Stomach (tissue), 4 donors: ENCODE measurements around the gene FKBP10.

Source experiments
- EP300 ChIP-seq: sonication (generic); formaldehyde crosslinking; IDR thresholded peaks from one replicate; pipeline ENCODE4 v1.6.1; 2017; ENCODE audit warnings: antibody characterized with exemption
- POLR2A ChIP-seq, 4 donors: fragments of 450-650 bp; IDR thresholded peaks; one replicate each; pipeline ENCODE4 v1.6.1; 2016; ENCODE audit warnings: antibody characterized with exemption in 4 of 4, control low read depth in 2 of 4, mild to moderate bottlenecking in 1 of 4, moderate library complexity in 1 of 4
- TF ChIP-seq, protein P1 (sequence below), 7 experiments: fragments of 450-650 bp in 4 of 7; fragments of 200-600 bp in 3 of 7; sonication (generic) in 3 of 7; IDR thresholded peaks; one replicate each; pipeline ENCODE4 v1.5.1; 2016 to 2019; ENCODE audit warnings: antibody characterized with exemption in 7 of 7, control low read depth in 2 of 7, mild to moderate bottlenecking in 1 of 7

DNA sequence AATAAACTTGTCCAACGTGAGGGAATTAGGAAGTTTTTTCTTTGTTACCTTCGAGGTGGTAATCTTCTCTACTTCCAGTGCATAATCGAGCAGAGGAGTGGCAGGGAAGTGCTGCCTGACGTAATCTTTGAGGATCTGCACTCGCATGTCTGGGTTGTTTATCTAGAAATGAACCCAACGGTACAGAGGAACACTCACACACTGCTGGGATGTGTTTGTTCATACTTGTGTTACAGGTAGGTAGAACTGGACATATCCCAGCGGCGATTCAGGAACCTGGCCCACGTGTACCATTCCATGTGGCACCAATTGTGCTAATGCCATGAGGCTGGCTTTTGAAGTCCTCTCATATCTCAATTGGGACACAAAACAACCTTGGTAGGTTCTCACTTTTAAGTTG lies 56.6 kb downstream of the FKBP10 start:
- TF ChIP-seq, protein P1, sequence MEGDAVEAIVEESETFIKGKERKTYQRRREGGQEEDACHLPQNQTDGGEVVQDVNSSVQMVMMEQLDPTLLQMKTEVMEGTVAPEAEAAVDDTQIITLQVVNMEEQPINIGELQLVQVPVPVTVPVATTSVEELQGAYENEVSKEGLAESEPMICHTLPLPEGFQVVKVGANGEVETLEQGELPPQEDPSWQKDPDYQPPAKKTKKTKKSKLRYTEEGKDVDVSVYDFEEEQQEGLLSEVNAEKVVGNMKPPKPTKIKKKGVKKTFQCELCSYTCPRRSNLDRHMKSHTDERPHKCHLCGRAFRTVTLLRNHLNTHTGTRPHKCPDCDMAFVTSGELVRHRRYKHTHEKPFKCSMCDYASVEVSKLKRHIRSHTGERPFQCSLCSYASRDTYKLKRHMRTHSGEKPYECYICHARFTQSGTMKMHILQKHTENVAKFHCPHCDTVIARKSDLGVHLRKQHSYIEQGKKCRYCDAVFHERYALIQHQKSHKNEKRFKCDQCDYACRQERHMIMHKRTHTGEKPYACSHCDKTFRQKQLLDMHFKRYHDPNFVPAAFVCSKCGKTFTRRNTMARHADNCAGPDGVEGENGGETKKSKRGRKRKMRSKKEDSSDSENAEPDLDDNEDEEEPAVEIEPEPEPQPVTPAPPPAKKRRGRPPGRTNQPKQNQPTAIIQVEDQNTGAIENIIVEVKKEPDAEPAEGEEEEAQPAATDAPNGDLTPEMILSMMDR (IDR thresholded peaks at IDR 0.05) = no peak
- TF ChIP-seq EP300 (no peak), POLR2A (IDR thresholded peaks at IDR 0.05) (no peak)
